ENCODE results near the gene MDP1.

DNA sequence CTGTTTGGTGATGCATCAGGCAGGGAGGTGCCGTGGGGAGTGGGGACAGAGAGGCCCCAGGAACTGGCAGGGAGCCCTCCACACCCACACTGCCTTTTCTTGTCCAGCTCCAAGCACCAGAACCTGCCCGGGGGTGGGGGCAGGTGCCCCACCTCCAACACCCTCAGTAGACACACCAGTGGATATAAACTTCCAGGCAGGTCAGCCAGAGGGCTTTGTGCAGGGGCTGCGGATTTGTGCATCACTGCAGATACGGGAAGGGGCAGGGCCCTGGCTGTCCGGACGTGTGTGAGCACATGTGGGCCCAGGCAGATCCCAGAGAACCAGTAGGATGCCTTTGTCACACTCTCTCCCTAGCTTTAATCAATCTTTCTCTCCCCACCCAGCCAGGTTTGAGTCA lies 48.4 kb upstream of the MDP1 start:
- TF ChIP-seq, protein P1, sequence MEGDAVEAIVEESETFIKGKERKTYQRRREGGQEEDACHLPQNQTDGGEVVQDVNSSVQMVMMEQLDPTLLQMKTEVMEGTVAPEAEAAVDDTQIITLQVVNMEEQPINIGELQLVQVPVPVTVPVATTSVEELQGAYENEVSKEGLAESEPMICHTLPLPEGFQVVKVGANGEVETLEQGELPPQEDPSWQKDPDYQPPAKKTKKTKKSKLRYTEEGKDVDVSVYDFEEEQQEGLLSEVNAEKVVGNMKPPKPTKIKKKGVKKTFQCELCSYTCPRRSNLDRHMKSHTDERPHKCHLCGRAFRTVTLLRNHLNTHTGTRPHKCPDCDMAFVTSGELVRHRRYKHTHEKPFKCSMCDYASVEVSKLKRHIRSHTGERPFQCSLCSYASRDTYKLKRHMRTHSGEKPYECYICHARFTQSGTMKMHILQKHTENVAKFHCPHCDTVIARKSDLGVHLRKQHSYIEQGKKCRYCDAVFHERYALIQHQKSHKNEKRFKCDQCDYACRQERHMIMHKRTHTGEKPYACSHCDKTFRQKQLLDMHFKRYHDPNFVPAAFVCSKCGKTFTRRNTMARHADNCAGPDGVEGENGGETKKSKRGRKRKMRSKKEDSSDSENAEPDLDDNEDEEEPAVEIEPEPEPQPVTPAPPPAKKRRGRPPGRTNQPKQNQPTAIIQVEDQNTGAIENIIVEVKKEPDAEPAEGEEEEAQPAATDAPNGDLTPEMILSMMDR (IDR thresholded peaks at IDR 0.05; ENCODE audit: low read depth, low read length): no peak
- no peak for TF ChIP-seq POLR2A (IDR thresholded peaks at IDR 0.05; ENCODE audit: extremely low read depth, insufficient read length)

Measured in NB4 (cell line).